Right lobe of liver (tissue), 6 donors: ENCODE data around the gene DSCAM. TPM values are rescaled to one million over a fixed set of nuclear protein-coding genes. Genes with fewer than 3 reads are reported as not detected.

Experiments used
- ATAC-seq, 4 donors: fragments of 200-7000 bp; cut with Tn5 transposase; one replicate each; pipeline ENCODE4 v1.9.1; 2020; ENCODE audit warnings: mild to moderate bottlenecking in 4 of 4, moderate library complexity in 4 of 4
- DNase-seq, 3 donors: peaks; one replicate each; pipeline ENCODE4 v3.0.0-alpha.2; 2020
- H3K27ac ChIP-seq, 3 donors: fragments of 200-600 bp; one replicate each; pipeline ENCODE4 v1.8.0; 2022
- H3K27me3 ChIP-seq, 2 donors: fragments of 200-600 bp; one replicate each; pipeline ENCODE4 v1.8.0; 2022
- H3K36me3 ChIP-seq, 4 donors: fragments of 200-600 bp; sonication (generic) in 1 of 4; one replicate each; pipeline versions ENCODE4 v1.5.1 to v1.8.0; 2017 to 2022; ENCODE audit warnings: control low read depth in 1 of 4
- H3K4me1 ChIP-seq, 4 donors: fragments of 200-600 bp; sonication (generic) in 1 of 4; one replicate each; pipeline versions ENCODE4 v1.5.1 to v1.8.0; 2017 to 2022; ENCODE audit warnings: control low read depth in 1 of 4
- H3K4me3 ChIP-seq, 3 donors: fragments of 200-600 bp; one replicate each; pipeline ENCODE4 v1.8.0; 2022
- H3K9me3 ChIP-seq, 4 donors: fragments of 200-600 bp; sonication (generic) in 1 of 4; one replicate each; pipeline versions ENCODE4 v1.5.1 to v1.8.0; 2017 to 2022; ENCODE audit warnings: control low read depth in 1 of 4
- CTCF ChIP-seq, 4 donors: fragments of 200-600 bp in 3 of 4; fragments of 450-650 bp in 1 of 4; IDR thresholded peaks; one replicate each; pipeline versions ENCODE4 v1.5.1 to v1.8.0; 2016 to 2022; ENCODE audit warnings: antibody characterized with exemption in 4 of 4, mild to moderate bottlenecking in 2 of 4
- POLR2A ChIP-seq: fragments of 450-650 bp; IDR thresholded peaks from one replicate; pipeline ENCODE4 v1.6.1; 2017; ENCODE audit warnings: antibody characterized with exemption, mild to moderate bottlenecking
- WGBS: methylation state at CpG from one replicate; pipeline ENCODE4 v1.1.6; 2018; ENCODE audit warnings: low coverage, low lambda C conversion rate; ENCODE audit not compliant: insufficient coverage; ENCODE audit errors: missing lambda C conversion rate; 5-methylcytosine and 5-hydroxymethylcytosine counted together
- intact Hi-C, 2 donors: fragments of 100-400 bp; cut with DNase I; formaldehyde crosslinking; loops; one replicate each; pipeline versions ENCODE4 v1.11.2 to v1.14.1; 2022
- total RNA-seq, 6 experiments: library from RNA; depleted of rRNA in 2 of 6; stranded (reverse); fragments of >200 nt in 2 of 6; fragmentation: NEBNext Ultra II Directional in 3 of 6; extraction: Animal tissue kit (Norgen Biotek cat#: 25700) in 3 of 6; gene quantifications; one replicate each; pipeline versions ENCODE4 v1.1.0 to v1.2.4, GENCODE V29; 2016 to 2023
- donor health status: DM: no; HTN: yes; CAD: no.
- donor health status: DM: no; HTN: no; CAD: no.
- donor health status: DM: no; HTN: no; CAD: no.
- donor health status: DM: no; HTN: yes; CAD: no.
- donor health status: DM: no; HTN: yes; CAD: no.

DSCAM gene
- total RNA-seq, 6 experiments from 2014 or later: 0.04 to 0.16 (median 0.06) TPM; not detected in 2

- no peaks in the 10 kb centered on the region for H3K4me1 ChIP-seq
- H3K36me3 ChIP-seq: no peaks in the 10 kb centered on the region
- no peaks in the 10 kb centered on the region for H3K9me3 ChIP-seq
- H3K4me3 ChIP-seq: no peak overlapping the region
- no peak for DNase-seq
- no peak overlapping the region for H3K27ac ChIP-seq
- intact Hi-C loops: no loop called here
- TF ChIP-seq POLR2A: no peak
- no peak for TF ChIP-seq CTCF (IDR thresholded peaks at IDR 0.05)
- H3K27me3 ChIP-seq: no peaks in the 10 kb centered on the region
- WGBS: 76% methylated on average over 11 of the region's 11 CpGs
- no peak for ATAC-seq
Measured at GRCh38 chr21:40169971-40170370, 677.0 kb downstream of the DSCAM start.

- 57% methylated on average over 5 of the region's 6 CpGs for WGBS
- DNase-seq (no peak), ATAC-seq (no peak)
- intact Hi-C loops: no loop called here
- no peaks in the 10 kb centered on the region for H3K27me3 ChIP-seq
- no peaks in the 10 kb centered on the region for H3K36me3 ChIP-seq
- no peaks in the 10 kb centered on the region for H3K4me1 ChIP-seq
- H3K9me3 ChIP-seq: no peaks in the 10 kb centered on the region
- H3K4me3 ChIP-seq: no peak overlapping the region
- TF ChIP-seq CTCF (IDR thresholded peaks at IDR 0.05) (no peak), POLR2A (no peak)
- H3K27ac ChIP-seq: no peak overlapping the region
Measured at GRCh38 chr21:40166291-40166843, 680.6 kb downstream of the DSCAM start.

- 79% methylated on average over 7 of the region's 11 CpGs for WGBS
- Histone ChIP-seq H3K36me3 (no peaks in the 10 kb centered on the region), H3K27ac (no peak overlapping the region), H3K4me3 (no peak overlapping the region), H3K4me1 (no peaks in the 10 kb centered on the region), H3K9me3 (no peaks in the 10 kb centered on the region), H3K27me3 (no peaks in the 10 kb centered on the region)
- DNase-seq (no peak), ATAC-seq (no peak)
- intact Hi-C loops: no loop called here
- TF ChIP-seq CTCF (IDR thresholded peaks at IDR 0.05): no peak
- TF ChIP-seq POLR2A: no peak
Measured at GRCh38 chr21:40165773-40166070, 681.2 kb downstream of the DSCAM start.

GRCh38 chr21:40164905-40165772, 681.8 kb downstream of the DSCAM start:
- Histone ChIP-seq H3K4me3 (no peak overlapping the region), H3K27me3 (no peaks in the 10 kb centered on the region), H3K36me3 (no peaks in the 10 kb centered on the region), H3K27ac (no peak overlapping the region), H3K4me1 (no peaks in the 10 kb centered on the region), H3K9me3 (no peaks in the 10 kb centered on the region)
- intact Hi-C loops: no loop called here
- 58% methylated on average over 10 of the region's 10 CpGs for WGBS
- no peak for DNase-seq
- ATAC-seq: no peak
- no peak for TF ChIP-seq POLR2A
- no peak for TF ChIP-seq CTCF (IDR thresholded peaks at IDR 0.05)
